ENCODE measurements around the gene SCML1.

DNA sequence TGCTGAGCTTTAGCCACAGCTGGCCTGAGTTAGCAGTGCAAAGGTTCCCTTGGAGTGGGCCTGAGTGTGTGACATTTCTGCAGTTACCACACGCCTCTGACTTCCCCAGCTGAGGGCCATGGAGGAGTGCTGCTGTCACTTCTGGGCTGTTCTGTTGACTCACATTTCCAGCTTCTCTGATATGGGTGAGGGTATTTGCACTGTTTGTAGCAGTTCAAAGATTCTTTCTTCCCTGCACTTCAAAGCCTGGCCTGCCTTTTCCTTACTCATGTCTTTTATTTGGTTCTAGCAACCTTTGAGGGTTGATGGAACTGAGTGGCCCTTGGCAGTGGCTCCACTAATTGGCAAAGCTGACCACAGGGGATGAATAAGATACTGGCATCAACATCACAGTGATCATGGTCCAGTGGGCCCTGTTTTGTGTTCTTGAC is 26.4 kb upstream of the SCML1 start:
- TF ChIP-seq, protein P1, sequence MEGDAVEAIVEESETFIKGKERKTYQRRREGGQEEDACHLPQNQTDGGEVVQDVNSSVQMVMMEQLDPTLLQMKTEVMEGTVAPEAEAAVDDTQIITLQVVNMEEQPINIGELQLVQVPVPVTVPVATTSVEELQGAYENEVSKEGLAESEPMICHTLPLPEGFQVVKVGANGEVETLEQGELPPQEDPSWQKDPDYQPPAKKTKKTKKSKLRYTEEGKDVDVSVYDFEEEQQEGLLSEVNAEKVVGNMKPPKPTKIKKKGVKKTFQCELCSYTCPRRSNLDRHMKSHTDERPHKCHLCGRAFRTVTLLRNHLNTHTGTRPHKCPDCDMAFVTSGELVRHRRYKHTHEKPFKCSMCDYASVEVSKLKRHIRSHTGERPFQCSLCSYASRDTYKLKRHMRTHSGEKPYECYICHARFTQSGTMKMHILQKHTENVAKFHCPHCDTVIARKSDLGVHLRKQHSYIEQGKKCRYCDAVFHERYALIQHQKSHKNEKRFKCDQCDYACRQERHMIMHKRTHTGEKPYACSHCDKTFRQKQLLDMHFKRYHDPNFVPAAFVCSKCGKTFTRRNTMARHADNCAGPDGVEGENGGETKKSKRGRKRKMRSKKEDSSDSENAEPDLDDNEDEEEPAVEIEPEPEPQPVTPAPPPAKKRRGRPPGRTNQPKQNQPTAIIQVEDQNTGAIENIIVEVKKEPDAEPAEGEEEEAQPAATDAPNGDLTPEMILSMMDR (IDR thresholded peaks at IDR 0.05 in 2 of 3, conservative IDR thresholded peaks at IDR 0.05 in 1 of 3; ENCODE audit: borderline replicate concordance in 1 of 3, insufficient read depth in 1 of 3, low read depth in 2 of 3, low read length in 2 of 3) = no peak
- TF ChIP-seq POLR2A (IDR thresholded peaks at IDR 0.05; ENCODE audit: borderline replicate concordance, extremely low read depth, insufficient read depth, insufficient read length) = no peak

Measured in HCT116 (cell line).